GM18517 (cell line): ENCODE data around the gene ADGRG6.

Experiments used
- ATAC-seq: cut with Tn5 transposase; IDR thresholded peaks from one replicate; pipeline ENCODE4 v1.9.1; 2021; ENCODE audit warnings: mild to moderate bottlenecking, moderate library complexity; ENCODE audit not compliant: unreplicated experiment

ADGRG6 gene

DNA sequence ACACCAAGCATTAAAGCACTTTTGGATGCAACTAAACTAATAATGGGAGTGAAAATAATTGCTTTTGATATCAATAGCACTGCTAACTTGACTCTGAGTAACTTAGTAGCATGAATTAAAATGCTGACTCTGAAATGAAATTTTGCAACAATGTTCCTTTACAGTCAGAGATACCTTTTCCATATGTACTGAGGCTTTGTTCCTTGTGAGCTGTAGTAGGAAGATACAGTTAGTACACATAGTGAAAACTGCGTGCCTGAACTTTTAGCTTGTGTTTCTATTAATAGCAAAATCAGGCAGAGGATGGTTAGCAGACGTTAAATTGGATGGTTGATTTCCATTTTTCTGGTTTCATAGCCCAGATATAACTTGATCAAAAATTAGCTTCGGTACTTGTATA is 18.6 kb downstream of the ADGRG6 start:
- no peak for ATAC-seq

DNA sequence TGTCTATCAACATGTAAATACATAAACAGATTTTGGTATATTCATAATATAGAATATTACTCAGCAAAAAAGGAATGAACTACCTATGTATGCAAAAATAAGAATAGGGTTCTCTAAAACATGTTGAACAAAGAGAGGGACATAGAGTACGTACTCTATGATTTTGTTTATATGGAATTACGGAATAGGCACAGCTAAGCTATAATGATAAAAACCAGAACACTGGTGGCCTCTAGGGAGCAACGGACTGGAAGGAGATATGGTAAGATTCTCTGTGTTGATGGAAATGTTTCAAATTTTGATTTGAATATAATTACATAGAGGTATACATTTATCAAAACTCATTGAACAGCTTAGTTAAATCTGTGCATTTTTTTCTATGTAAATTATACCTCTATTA is 19.6 kb downstream of the ADGRG6 start:
- ATAC-seq, result no peak

DNA sequence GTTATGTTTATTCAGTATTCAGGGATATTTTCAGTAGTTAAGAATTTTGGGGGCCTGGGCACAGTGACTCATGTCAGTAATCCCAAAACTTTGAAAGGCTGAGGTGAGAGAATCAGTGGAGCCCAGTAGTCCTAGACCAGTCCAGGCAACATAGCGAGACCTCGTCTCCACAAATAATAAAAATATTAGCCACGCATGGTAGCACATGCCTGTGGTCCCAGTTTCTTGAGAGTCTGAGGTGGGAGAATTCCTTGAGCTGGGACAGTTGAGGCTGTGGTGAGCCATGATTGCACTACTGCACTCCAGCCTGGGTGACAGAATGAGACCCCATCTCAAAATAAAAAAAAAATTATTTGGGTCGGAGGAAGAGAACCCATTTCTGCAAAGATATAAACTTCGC is 20.3 kb downstream of the ADGRG6 start:
- ATAC-seq, result no peak

DNA sequence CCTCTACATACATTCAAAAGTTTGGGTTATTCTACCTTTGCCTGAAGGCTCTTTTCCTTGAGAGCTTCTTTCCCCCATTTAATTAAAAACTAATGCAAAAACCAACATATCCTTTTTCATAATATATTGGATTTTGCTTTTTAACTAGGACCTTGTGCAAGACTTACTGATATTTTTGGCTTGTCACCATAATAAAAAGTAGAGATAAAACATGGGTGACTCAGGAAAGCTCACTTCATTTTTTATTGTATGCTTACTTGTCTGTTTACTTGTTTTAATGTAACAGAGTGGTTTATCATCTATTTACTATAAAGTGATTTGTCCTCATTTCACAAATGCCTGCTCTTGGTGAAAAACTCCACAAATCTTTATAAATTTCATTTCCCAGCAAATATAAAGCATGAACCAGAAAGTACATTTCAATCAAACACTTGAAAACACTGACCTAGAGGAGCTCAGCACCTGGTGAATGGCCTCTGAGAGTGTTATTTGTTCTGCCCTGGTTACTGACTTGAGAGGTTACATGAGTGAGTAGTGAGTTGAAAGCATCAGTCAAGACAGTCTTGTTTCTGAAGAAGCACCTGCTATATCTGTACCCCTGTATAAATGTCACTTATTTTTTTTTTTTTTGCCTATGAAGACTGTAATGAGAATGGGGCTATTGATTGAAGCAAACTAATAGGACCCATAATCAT is 20.8 kb downstream of the ADGRG6 start:
- ATAC-seq, result no peak

DNA sequence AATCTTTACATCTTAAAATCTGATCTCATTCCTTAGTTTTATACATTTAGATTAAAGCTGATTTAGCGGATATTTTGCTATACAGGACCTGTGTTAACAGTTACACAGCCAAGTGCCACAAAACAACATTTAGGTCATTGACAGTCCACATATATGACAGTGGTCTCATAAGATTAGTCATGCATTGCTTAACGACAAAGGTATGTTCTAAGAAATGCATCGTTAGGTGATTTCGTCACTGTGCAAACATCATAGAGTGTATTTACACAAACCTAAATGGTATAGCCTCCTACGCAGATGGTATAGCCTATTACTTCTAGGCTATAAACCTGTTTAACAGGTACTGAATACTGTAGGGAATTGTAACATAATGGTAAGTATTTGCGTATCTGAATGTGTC is 21.6 kb downstream of the ADGRG6 start:
- no peak for ATAC-seq

DNA sequence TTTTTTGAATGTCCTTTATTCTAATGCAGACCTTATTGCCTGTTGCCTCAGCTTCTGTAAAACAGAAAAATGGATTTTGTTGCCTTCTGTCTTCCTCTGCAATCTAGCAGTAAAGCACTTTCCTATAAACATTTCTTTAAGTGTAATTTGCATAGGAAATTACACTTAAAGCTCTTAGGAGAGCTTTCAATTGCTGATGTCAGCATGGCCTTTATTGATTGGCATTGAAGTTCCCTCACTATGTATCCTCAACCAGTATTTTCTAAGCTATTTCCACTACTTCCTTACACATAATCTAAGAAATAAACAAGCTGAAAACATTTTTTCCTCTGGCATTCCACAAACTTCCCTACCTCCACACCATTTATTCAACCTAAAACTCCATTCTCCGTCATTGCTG is 22.3 kb downstream of the ADGRG6 start:
- no peak for ATAC-seq

DNA sequence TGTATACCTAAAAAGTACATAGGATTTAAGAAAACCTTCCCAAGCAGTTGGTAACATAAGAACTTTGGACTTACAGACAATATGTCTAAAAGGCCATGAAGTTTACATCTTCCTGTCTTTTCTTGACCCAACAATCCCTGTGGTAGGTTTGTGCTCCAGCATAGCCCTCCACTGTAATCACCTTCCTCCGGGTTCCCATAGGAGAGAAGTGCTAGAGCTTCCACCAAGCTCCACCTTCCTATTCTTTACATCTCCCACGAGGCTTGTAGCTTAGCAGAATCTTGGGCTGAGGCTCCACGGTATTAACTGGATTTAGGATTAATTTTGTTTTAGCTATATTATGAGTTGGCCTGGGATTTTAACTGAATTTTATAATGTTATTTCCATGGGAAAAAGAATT is 23.3 kb downstream of the ADGRG6 start:
- ATAC-seq, result no peak

DNA sequence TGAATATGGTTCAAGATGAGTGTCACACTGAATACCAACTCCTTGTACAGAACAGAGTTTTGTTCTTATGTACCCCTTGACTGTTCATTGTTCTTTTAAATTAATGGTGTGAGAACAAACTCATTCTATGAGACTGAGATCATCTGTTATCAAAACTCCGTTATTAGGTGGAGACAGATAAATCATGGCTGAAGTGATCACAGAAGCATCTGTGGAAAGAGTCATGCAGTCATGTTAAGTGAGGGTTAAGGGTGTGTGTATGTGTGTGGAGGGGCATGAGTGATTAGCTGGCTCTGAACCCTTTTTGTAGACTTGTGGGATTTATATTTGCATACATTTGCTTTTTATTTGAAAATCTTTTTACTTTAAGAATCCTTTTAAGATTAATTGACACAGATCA is 24.7 kb downstream of the ADGRG6 start:
- ATAC-seq, result no peak

DNA sequence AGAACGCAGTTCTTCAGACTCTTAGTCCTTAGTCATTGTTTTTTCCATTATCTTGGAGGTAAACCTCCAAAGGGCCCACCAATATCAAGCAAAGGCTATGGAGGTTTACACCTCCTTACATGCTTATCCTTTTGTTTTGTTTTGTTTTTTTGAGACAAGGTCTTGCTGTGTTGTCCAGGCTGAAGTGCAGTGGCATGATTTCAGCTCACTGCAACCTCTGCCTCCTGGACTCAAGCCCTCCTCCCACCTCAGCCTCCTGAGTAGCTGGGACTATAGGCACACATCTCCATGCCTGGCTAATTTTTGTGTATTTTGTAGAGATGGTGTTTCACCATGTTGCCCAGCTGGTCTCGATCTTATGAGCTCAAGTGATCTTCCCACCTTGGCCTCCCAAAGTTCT is 26.3 kb downstream of the ADGRG6 start:
- no peak for ATAC-seq

DNA sequence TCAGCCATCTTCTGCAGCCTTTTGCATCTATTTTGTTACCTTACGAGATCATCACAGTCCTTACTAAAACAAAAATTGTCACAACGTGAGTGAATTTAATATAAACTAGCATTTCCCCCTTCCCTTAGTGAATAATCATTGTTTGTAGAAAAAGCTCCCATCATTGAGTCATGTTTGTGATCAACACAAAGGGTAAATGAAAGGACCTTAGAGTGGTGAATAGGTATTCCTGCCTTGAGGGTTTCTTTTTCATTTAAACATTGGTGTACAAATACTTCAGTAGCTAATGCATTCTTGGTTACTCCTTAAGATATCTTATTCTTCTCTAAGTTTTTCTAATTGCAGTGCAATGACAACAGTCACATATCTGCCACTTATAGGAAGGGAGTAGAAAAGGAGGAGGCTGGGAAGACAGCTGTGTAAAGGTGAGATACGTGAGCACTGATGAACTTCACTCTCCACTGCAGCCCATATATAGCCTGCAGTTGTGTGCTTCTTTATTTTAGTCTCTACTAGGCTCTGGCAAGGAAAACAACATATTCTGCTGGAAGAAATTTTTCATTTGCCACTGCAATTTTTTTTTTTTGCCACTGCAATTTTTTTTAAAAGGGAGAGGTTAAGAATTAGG is 27.8 kb downstream of the ADGRG6 start:
- ATAC-seq, result no peak

DNA sequence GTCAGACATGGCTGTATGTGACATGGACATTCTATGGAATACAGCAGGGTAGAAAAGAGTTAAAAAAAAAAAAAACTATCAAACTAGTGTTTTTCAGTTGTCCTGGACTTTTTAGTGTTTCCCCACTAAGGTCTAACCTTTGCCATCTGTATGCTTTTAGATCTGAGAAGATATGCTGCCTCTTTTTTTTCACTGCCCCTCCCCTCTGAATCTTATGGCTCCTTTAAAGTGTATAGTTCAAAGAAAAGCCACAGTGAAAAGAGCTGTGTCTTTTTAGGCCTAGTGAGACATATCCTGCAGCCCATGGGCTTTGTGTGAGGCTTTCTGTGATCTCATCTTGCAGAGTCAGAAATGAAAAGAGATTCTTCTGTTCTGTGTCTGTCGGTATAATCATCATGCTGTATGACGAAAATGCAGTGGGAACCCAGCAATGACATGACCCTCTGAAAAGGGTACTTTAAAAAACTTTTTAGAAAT is 29.3 kb downstream of the ADGRG6 start:
- no peak for ATAC-seq

DNA sequence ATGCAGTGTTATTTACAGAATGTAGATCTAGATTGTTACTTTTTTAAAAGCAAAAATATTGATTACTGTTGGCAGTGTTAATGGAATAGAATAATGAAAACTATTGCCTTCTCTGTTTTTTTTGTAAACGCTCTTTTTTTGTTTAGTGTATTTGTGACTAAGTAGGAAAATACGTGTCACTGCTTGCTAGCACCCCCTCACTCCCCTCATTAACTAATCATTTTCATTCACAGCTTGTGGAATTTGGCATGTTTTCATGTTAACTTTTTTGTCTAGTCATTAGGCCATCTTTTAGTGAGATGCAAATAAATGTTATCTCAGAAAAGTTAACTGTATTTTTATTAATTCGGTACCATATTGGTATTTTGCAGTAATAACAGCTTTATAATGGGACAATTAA is 29.8 kb downstream of the ADGRG6 start:
- ATAC-seq, result no peak

DNA sequence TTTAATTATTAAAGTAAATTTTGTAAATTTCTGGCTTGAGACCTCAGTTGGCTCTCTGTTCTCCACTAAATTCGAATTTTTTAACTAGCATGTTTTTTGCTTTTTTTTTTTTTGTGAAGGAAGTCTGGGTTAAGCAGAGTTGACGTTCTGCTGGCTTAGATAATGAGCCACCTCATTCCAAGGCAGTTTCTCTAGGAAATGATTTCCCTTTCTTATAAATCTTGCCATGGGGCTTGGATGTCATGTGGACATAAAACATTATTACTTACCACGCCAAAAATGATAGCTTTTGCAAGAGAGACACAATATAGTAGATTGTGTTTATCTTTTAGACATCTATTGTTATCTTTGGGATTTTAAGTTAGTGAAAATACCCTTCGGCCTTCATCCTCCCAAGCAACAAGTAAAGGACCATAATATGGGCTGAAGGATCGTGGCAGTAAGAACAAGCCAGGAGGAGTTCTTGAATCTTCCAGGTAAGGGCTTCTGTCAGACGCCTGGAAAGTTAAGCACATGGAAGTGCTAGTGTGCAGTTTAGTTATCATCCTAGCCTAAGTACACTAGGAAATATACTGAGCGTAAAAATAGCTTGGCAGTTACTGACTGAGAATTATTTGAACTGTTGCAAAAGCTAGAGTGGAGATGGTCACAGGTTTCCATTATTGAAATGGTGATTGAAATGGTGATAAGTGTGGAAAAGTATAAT is 30.7 kb downstream of the ADGRG6 start:
- no peak for ATAC-seq

DNA sequence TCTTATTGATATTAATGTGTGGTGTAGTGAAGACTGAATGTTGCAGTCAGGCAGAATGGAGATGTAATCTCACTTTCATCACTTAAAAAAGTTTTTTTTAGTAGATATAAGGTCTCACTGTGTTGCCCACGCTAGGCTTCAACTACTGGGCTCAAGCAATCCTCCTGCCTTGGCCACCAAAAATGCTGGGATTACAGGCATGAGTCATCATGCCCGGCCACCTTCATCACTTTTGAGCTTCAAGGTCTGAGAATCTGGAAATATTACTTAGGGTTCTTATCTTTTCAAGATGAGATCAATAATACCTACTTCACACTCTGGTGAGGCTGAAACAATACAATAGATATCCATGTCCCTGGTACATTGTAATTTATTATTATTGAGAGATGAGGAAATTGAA is 31.6 kb downstream of the ADGRG6 start:
- no peak for ATAC-seq

DNA sequence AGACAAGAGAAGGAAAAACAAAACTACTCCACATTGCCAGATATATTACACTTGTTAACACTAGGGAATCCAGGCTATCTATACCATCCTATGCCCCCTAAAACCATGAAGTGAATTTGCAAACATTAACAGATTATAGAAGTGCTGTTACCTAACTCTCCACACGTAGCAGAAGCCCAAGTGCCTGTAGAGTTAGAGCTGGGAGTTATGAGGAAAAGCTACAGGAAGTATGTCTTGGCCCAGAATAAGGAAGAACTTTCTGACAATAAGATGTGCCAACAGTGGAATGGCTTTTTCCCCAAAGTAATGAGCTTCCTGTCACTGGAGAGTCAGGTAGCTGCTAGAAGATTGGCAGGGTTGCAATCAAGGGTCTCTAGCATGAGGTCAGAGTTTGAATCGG is 32.5 kb downstream of the ADGRG6 start:
- no peak for ATAC-seq

DNA sequence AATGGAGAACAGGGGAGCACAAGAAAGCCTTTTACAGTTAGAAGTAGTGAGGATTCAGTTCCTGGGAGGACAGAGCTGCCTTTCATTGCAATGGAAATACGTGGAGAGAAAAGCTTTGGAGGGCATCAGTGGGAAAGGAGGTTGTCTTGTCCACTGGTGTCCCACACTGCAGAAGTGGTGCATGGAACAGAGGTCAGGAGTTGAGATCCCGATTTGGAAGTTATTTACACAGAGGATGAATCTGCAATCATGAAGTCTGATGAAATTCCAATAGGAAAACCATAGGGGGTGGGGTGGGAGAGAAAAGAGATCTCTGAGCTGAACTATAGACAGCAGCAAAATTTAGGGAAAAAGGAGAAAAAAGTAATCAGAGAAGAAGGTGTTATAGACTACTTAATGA is 33.6 kb downstream of the ADGRG6 start:
- no peak for ATAC-seq

DNA sequence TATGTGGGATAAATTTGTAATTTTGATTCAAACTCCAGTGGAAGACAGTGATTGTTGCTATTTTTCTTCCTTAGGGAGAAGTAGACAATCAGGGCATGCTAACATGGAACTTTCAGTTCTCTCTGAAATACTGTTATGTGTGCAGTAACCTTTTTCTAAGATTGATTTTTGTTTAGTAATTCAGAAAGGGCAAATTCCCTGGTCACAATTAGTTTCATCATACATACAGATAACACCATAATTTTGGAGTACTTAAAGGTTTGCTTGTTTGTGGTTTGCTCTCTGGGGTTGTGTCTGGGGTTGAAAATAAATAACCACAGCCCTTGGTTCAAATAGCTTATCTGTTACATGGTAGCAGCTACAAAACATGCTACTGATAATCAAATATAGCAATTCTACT is 34.4 kb downstream of the ADGRG6 start:
- ATAC-seq, result no peak

DNA sequence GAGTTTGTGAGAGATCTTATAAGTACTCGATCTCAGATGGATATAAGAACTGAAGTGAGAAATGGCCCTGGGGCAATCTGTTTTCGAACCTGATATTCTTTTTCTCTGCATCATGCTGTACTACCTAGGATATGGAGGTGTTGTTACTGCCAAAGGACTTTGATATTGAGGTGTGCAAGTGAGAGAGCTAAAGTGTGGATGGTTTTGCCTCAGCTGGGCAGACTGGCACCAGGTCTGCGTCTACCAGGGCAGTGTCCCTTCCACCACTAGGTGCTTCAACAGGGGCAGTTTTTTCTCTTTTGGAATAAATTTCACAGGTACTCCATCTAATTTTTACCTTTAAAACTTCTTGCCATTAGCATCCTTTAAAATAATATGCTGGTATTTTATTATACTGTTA is 35.0 kb downstream of the ADGRG6 start:
- no peak for ATAC-seq

DNA sequence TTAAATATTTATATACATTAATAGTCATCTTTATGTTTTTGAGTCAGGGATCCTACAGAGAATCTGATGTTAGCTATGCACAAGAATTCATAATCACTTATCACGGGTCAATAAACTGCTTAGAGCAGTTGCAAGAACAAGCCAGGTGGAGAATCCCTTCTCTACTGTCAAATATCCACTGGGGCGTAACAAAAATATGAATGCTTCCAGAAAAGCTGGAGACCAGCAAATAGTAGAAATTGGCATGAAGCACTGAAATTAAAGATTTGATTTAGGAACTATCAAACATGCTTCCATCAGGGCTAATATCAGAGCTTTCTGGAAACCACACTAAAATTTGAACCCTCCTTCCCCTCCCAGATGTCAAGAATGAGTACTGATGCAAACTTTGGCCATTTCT is 37.3 kb downstream of the ADGRG6 start:
- no peak for ATAC-seq

DNA sequence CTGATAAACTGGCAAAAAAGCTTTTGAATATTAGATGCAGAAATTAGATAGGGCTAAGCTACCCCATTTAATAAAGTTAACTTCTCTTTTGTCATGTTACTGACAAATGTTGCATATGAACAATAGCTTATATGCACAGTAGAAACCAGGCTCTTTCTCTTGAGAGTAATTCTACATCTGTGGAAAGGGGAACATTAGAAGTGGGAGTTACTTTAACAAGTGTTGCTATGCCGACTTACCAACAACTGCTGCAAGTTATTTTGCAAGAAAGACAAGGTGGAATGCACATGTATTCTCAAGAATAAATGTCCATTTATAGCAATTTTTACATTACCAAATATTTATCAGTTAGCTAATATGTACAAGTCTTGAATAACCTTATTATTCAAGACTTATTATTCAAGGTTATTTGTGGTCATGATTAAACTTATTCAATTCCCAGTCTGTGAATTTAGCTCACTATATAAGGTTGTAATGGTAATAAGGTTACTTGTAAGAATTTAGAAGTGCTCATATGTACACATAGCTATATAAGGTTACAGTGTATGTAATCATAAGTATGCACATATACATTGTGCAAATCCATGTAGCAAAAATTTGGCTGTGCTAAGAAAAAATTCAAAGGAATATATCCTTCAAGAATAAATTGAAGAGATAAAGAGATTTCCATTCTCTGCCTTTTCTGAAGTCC is 38.3 kb downstream of the ADGRG6 start:
- no peak for ATAC-seq

DNA sequence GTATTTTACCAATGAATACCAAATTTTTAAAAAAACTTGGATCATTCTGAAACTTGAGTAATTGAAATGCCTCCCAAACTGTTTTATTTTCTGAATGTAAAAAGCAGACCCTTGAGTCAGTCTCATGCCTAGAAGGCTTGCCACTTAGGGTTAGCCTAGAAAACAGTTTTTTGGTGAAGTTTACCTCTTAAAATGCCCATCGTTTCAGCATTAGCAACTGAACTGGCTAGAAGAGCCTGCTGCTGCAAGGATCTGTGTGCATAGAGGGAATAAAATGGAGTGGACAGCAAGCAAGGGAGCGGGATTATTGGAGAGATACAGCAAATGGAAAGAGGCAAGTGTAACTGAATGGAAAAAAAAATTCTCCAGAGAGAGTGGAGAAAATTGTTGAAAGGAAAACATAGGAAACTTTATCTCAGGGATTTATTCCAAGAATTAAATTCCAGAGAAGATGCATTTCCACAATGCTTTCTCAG is 40.1 kb downstream of the ADGRG6 start:
- ATAC-seq, result no peak

DNA sequence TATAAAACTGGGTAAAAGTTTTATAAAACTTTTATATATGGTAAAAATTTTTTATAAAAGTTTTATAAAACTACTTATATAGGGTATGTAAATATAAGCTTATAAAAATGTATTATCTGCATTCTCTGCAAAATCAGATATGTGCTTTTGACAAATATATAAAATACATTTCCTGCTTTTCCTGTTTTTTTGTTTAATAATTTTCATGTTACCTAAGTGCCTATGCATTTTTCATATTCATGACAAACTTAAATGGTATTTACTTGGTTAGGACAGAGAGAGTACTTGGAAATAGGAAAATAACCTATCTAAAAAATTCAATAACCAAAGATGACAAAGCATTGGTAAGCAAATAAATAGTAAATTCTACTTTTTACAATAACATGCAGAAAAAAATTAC is 41.2 kb downstream of the ADGRG6 start:
- ATAC-seq, result no peak
